Suprapubic skin (tissue), 4 donors: ENCODE results near the gene SPANXN3.
"Not testable (repeated sequence)": the region's sequence is repeated elsewhere in the genome, so short reads cannot be mapped to it uniquely, and the experiment has no call there.

Experiments used
- POLR2A ChIP-seq, 2 donors: fragments of 450-650 bp; IDR thresholded peaks; one replicate each; pipeline ENCODE4 v1.6.1; 2017; ENCODE audit warnings: antibody characterized with exemption in 2 of 2, mild to moderate bottlenecking in 2 of 2, moderate library complexity in 2 of 2
- POLR2AphosphoS5 ChIP-seq, 3 donors: sonication (generic); formaldehyde crosslinking; IDR thresholded peaks; one replicate each; pipeline ENCODE4 v1.6.1; 2017; ENCODE audit warnings: antibody characterized with exemption in 3 of 3
- TF ChIP-seq, protein P1 (sequence below), 2 donors: fragments of 200-600 bp in 1 of 2; fragments of 450-650 bp in 1 of 2; sonication (generic) in 1 of 2; IDR thresholded peaks; one replicate each; pipeline ENCODE4 v1.5.1; 2016 to 2019; ENCODE audit warnings: antibody characterized with exemption in 2 of 2, mild to moderate bottlenecking in 1 of 2, moderate library complexity in 1 of 2

DNA sequence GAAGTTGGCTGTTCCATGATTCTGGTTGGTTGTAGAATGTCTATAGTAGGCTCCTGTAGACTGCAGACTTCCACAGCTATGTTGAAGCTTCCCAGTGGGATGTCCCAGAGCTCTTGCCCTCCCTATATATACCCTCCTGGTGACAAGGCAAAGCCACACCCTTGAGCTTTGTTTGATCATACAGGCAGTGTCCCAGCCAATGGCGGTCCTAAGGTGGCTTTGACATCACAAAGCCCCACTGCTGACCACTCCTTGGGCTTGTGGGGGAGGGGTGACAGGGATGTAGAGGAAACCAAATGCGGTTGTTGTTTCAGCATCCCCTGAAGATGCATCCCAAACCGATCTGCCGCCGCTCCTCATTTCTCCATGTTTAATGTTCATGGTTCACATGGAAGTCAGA is at the start of gene SPANXN3:
- TF ChIP-seq POLR2AphosphoS5, POLR2A (IDR thresholded peaks at IDR 0.05): not testable (repeated sequence)
- TF ChIP-seq, protein P1, sequence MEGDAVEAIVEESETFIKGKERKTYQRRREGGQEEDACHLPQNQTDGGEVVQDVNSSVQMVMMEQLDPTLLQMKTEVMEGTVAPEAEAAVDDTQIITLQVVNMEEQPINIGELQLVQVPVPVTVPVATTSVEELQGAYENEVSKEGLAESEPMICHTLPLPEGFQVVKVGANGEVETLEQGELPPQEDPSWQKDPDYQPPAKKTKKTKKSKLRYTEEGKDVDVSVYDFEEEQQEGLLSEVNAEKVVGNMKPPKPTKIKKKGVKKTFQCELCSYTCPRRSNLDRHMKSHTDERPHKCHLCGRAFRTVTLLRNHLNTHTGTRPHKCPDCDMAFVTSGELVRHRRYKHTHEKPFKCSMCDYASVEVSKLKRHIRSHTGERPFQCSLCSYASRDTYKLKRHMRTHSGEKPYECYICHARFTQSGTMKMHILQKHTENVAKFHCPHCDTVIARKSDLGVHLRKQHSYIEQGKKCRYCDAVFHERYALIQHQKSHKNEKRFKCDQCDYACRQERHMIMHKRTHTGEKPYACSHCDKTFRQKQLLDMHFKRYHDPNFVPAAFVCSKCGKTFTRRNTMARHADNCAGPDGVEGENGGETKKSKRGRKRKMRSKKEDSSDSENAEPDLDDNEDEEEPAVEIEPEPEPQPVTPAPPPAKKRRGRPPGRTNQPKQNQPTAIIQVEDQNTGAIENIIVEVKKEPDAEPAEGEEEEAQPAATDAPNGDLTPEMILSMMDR (IDR thresholded peaks at IDR 0.05) = not testable (repeated sequence)
